CD4-positive, alpha-beta T cell (primary cell): ENCODE results near the gene JMJD6. TPM values are rescaled to one million over a fixed set of nuclear protein-coding genes. Genes with fewer than 3 reads are reported as not detected.
"Not testable (repeated sequence)": the region's sequence is repeated elsewhere in the genome, so short reads cannot be mapped to it uniquely, and the experiment has no call there.

Experiments
- ATAC-seq: fragments of 200-7000 bp; cut with Tn5 transposase; one replicate; pipeline ENCODE4 v1.10.0; 2022; ENCODE audit warnings: mild to moderate bottlenecking; ENCODE audit not compliant: poor library complexity
- CTCF ChIA-PET: fragments of 350-600 bp; sonication (Branson Sonifier 250); formaldehyde crosslinking; loops from one replicate; lab custom pipeline; 2021; ENCODE audit warnings: antibody characterized with exemption, inconsistent platforms; lab: Charles Lee
- POLR2A ChIA-PET: fragments of 350-600 bp; sonication (Branson Sonifier 250); formaldehyde crosslinking; loops from one replicate; lab custom pipeline; 2021; ENCODE audit warnings: antibody characterized with exemption, inconsistent platforms; lab: Charles Lee
- DNase-seq, 14 experiments: peaks; one replicate each; pipeline ENCODE4 v3.0.0-alpha.2; 2013 to 2020; ENCODE audit warnings: mixed read lengths in 2 of 14
- H3K27ac ChIP-seq, 2 donors: one replicate each; pipeline versions ENCODE4 v1.5.1 to v1.7.0; 2013; ENCODE audit warnings: low read length in 2 of 2, low read depth in 1 of 2, mild to moderate bottlenecking in 1 of 2
- H3K27me3 ChIP-seq, 2 experiments: 1 replicate in 1 of 2; 2 replicates in 1 of 2; pipeline versions ENCODE4 v1.6.1 to v1.7.0; 2013; ENCODE audit warnings: low read length in 2 of 2, control low read depth in 1 of 2, mild to moderate bottlenecking in 1 of 2, moderate library complexity in 1 of 2; ENCODE audit not compliant: insufficient read depth in 2 of 2, control insufficient read depth in 1 of 2
- H3K36me3 ChIP-seq: one replicate; pipeline ENCODE4 v1.6.1; 2013; ENCODE audit warnings: low read length, control low read depth; ENCODE audit not compliant: insufficient read depth
- H3K4me1 ChIP-seq: one replicate; pipeline ENCODE4 v1.6.1; 2013; ENCODE audit warnings: low read length, control low read depth; ENCODE audit not compliant: insufficient read depth
- H3K4me3 ChIP-seq: one replicate; pipeline ENCODE4 v1.5.1; 2013; ENCODE audit warnings: mild to moderate bottlenecking, low read length, moderate library complexity
- H3K9me3 ChIP-seq, 2 experiments: 1 replicate in 1 of 2; 2 replicates in 1 of 2; pipeline versions ENCODE4 v1.6.1 to v1.7.0; 2013; ENCODE audit warnings: low read length in 2 of 2, mild to moderate bottlenecking in 2 of 2, control low read depth in 1 of 2, moderate library complexity in 1 of 2; ENCODE audit not compliant: control insufficient read depth in 1 of 2, insufficient read depth in 1 of 2
- H3K27ac Mint-ChIP-seq: one replicate; pipeline ENCODE4 v1.8.0; 2020; ENCODE audit warnings: mixed read lengths
- H3K27me3 Mint-ChIP-seq: one replicate; pipeline ENCODE4 v1.8.0; 2021; ENCODE audit warnings: mixed read lengths
- H3K36me3 Mint-ChIP-seq: one replicate; pipeline ENCODE4 v1.8.0; 2021; ENCODE audit warnings: low read depth, mixed read lengths
- H3K4me1 Mint-ChIP-seq: one replicate; pipeline ENCODE4 v1.8.0; 2021; ENCODE audit warnings: low read depth, mixed read lengths
- H3K4me3 Mint-ChIP-seq: one replicate; pipeline ENCODE4 v1.8.0; 2020; ENCODE audit warnings: mild to moderate bottlenecking, mixed read lengths
- H3K9me3 Mint-ChIP-seq: one replicate; pipeline ENCODE4 v1.8.0; 2020; ENCODE audit warnings: mixed read lengths
- intact Hi-C, 2 experiments: fragments of 100-400 bp; cut with DNase I in 1 of 2; cut with micrococcal nuclease in 1 of 2; formaldehyde crosslinking; loops; one replicate each; pipeline versions ENCODE4 v1.15.1 to v1.9.0; 2023 to 2025; cut with DNase I, micrococcal nuclease
- total RNA-seq, 174 experiments: library from RNA in 2 of 174; stranded (reverse) in 2 of 174; gene quantifications; one replicate each; pipeline ENCODE4 v1.2.3 and lab custom pipeline; 2021 to 2026
- TF ChIP-seq, protein P1 (sequence below): fragments of 200-600 bp; IDR thresholded peaks from one replicate; pipeline ENCODE4 v1.8.0; 2022; ENCODE audit warnings: antibody characterized with exemption, mild to moderate bottlenecking

Gene JMJD6
- total RNA-seq, 2 experiments from 2014 or later = 133 to 134 TPM

DNA sequence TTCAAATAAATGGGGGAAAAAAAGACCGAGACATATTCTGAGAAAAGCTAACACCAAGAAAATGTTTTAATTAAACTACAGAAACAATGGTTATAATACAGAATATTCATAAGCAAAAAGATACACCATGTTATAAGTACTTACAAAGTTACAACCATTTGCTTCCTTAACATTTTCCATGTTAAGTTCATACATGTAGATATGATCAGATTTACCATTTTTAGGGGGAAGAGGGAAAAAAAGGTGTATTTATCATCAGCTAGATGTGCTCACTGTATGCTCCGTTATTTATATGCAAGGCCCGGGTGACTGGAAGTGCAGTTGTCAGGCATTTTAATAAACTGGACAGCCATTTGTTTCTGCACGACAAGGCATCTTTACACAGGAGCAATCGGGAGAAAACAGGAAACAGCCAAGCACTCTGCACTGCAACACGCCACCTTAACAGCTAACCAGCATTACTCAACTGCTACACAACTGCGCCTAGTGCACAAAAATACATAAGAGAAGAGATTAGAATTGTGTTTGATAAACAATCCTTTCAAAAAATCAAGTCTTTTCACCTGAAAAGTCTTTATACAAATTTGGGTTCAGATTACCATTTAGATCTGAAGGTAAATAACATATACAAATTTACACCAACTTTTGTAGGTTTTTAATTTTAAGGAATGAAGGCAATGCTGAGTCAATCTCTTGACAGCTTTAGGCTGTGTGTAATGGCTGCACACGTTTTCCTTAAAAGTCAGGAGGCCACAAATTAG is 7.9 kb upstream of the JMJD6 start:
- intact Hi-C loops = loop anchor here in 1 of 2 experiments (10.0 kb wide), 2 partner anchors 279 to 949 kb away; partner anchors contain the start of genes UBE2O and UNK
- Mint-ChIP-seq H3K4me1 (peaks cover 64% of the 10 kb centered on the region), H3K9me3 (no peaks in the 10 kb centered on the region), H3K27me3 (no peaks in the 10 kb centered on the region), H3K36me3 (peaks cover 81% of the 10 kb centered on the region), H3K27ac (peak overlapping the region; percentile 96), H3K4me3 (peak overlapping the region; percentile 92)
- Histone ChIP-seq H3K27me3 (no peaks in the 10 kb centered on the region), H3K27ac (peak overlapping the region in 1 of 2 donors; percentile 9), H3K9me3 (no peaks in the 10 kb centered on the region), H3K36me3 (peaks cover 63% of the 10 kb centered on the region), H3K4me3 (peak overlapping the region; percentile 96), H3K4me1 (peaks cover 57% of the 10 kb centered on the region)
- ChIA-PET POLR2A (interaction anchor here (0.9 to 7.9 kb wide), 7 partner anchors 8 to 470 kb away, joined by 3 to 165 read pairs (median 4); partner anchors contain the start of genes JMJD6, METTL23, MXRA7 and UBALD2), CTCF (interaction anchor here (0.5 to 2.2 kb wide), 5 partner anchors 8 to 211 kb away, joined by 3 to 8 read pairs (median 4); partner anchors contain the start of genes JMJD6 and METTL23)
- peak in 4 of 14 experiments; percentile 40 to 60 (median 46) for DNase-seq
- no peak for ATAC-seq
- TF ChIP-seq, protein P1, sequence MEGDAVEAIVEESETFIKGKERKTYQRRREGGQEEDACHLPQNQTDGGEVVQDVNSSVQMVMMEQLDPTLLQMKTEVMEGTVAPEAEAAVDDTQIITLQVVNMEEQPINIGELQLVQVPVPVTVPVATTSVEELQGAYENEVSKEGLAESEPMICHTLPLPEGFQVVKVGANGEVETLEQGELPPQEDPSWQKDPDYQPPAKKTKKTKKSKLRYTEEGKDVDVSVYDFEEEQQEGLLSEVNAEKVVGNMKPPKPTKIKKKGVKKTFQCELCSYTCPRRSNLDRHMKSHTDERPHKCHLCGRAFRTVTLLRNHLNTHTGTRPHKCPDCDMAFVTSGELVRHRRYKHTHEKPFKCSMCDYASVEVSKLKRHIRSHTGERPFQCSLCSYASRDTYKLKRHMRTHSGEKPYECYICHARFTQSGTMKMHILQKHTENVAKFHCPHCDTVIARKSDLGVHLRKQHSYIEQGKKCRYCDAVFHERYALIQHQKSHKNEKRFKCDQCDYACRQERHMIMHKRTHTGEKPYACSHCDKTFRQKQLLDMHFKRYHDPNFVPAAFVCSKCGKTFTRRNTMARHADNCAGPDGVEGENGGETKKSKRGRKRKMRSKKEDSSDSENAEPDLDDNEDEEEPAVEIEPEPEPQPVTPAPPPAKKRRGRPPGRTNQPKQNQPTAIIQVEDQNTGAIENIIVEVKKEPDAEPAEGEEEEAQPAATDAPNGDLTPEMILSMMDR = no peak

DNA sequence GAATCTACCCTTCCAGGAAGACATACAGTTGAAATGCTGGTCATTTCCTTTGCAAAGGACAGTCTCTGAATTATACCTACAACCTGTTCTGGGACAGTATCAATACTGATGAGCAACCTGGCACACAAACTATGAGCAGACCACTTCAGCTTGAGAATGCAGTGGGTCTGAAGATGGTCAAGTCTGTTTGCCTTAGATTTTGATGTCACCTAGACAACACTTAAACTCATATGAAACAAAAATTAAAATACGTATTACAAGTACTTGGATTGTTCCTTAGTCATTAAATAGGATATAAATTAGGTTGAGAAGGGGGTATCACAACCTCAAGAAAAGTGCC is 7.2 kb upstream of the JMJD6 start:
- Histone ChIP-seq H3K4me1 (peaks cover 61% of the 10 kb centered on the region), H3K4me3 (no peak overlapping the region), H3K36me3 (peaks cover 68% of the 10 kb centered on the region), H3K27ac (no peak overlapping the region), H3K9me3 (no peaks in the 10 kb centered on the region), H3K27me3 (no peaks in the 10 kb centered on the region)
- Mint-ChIP-seq H3K4me1 (peaks cover 59% of the 10 kb centered on the region), H3K27ac (peak overlapping the region; percentile 96), H3K27me3 (no peaks in the 10 kb centered on the region), H3K36me3 (peaks cover 83% of the 10 kb centered on the region), H3K9me3 (no peaks in the 10 kb centered on the region), H3K4me3 (peak overlapping the region; percentile 92)
- ATAC-seq (no peak), DNase-seq (no peak)
- TF ChIP-seq, protein P1 = no peak
- CTCF ChIA-PET = interaction anchor here (0.6 to 1.0 kb wide), 2 partner anchors 19 to 633 kb away, joined by 3 read pairs; no protein-coding TSS in a partner anchor
- POLR2A ChIA-PET = interaction anchor here (0.9 to 7.9 kb wide), 5 partner anchors 7 to 177 kb away, joined by 4 to 165 read pairs (median 20); partner anchors contain the start of genes JMJD6, METTL23 and MXRA7
- intact Hi-C loops = loop anchor here in 1 of 2 experiments (10.0 kb wide), 2 partner anchors 279 to 949 kb away; partner anchors contain the start of genes UBE2O and UNK

DNA sequence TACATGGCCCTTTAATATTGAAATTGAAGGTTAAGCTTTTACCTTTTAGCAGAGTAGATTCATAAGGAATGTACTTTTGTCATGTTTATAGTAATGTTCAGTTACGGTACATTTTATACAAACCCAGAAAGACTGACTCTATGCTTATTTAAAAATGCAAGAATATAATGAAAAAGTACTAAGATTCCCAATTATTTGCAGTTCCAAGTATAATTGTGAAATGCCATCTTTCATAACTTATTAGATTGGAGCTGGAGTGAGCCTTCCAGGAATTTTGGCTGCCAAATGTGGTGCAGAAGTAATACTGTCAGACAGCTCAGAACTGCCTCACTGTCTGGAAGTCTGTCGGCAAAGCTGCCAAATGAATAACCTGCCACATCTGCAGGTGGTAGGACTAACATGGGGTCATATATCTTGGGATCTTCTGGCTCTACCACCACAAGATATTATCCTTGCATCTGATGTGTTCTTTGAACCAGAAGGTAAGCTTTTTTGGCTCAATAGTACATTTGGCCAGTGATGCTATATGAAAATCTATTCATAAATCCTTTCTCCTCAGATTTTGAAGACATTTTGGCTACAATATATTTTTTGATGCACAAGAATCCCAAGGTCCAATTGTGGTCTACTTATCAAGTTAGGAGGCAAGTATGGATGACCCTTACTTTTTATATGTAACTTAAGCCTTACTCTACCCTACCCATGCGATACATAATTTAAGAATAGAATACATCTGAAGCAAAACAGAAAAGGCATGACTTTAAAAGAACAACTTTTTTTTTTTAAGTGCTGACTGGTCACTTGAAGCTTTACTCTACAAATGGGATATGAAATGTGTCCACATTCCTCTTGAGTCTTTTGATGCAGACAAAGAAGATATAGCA is 6.6 kb upstream of the JMJD6 start:
- no peak overlapping the region for H3K27ac ChIP-seq
- peaks cover 61% of the 10 kb centered on the region for H3K4me1 ChIP-seq
- Mint-ChIP-seq H3K9me3 (no peaks in the 10 kb centered on the region), H3K4me1 (peaks cover 54% of the 10 kb centered on the region), H3K36me3 (peaks cover 79% of the 10 kb centered on the region), H3K27me3 (no peaks in the 10 kb centered on the region), H3K27ac (peak overlapping the region; percentile 96), H3K4me3 (peak overlapping the region; percentile 92)
- TF ChIP-seq, protein P1 = no peak
- peaks cover 69% of the 10 kb centered on the region for H3K36me3 ChIP-seq
- H3K27me3 ChIP-seq = no peaks in the 10 kb centered on the region
- H3K9me3 ChIP-seq = no peaks in the 10 kb centered on the region
- ChIA-PET CTCF (interaction anchor here (0.6 to 1.0 kb wide), 2 partner anchors 18 to 633 kb away, joined by 3 read pairs; no protein-coding TSS in a partner anchor), POLR2A (interaction anchor here (0.6 to 7.9 kb wide), 6 partner anchors 19 to 895 kb away, joined by 3 to 63 read pairs (median 4); partner anchors contain the start of gene MXRA7)
- intact Hi-C loops = loop anchor here in 1 of 2 experiments (10.0 kb wide), 2 partner anchors 278 to 948 kb away; partner anchors contain the start of genes UBE2O and UNK
- H3K4me3 ChIP-seq = no peak overlapping the region
- DNase-seq (no peak), ATAC-seq (no peak)

DNA sequence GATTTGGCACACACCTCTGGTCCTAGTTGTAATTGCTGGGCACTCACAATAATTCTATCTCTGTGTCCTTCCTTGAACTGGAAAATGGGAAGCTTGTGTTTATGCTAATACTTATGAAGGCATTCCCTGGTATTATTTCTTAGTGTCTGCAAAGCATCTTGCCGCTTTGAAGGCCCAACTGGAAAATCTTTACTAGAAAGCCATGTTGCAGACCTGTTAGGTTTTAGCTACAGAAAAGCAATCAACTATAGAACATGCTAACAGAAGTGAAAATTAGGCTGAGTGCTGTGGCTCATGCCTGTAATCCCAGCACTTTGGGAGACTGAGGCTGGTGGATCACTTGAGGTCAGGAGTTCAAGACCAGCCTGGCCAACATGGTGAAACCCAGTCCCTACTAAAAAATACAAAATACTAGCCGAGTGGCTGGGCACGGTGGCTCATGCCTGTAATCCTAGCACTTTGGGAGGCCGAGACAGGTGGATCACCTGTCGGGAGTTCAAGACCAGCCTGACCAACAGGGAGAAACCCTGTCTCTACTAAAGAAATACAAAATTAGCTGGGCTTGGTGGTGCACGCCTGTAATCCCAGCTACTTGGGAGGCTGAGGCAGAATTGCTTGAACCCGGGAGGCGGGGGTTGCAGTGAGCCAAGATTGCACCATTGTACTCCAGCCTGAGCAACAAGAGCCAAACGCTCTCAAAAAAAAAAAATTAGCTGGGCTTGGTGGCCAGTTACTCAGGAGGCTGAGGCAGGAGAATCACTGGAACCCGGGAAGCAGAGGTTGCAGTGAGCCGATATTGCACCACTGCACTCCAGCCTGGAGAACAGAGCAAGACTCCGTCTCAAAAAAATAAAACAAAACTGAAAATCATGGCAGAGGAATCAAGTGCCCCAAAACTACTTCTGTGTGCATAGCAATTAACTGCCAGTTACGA is 5.7 kb upstream of the JMJD6 start:
- Mint-ChIP-seq H3K4me1 (peaks cover 61% of the 10 kb centered on the region), H3K27ac (peak overlapping the region; percentile 96), H3K4me3 (peak overlapping the region; percentile 92), H3K36me3 (peaks cover 80% of the 10 kb centered on the region)
- CTCF ChIA-PET, DNase-seq, ATAC-seq, H3K4me3 ChIP-seq, H3K9me3 ChIP-seq, H3K27me3 Mint-ChIP-seq, H3K9me3 Mint-ChIP-seq, H3K27me3 ChIP-seq: not testable (repeated sequence)
- Histone ChIP-seq H3K36me3 (peaks cover 69% of the 10 kb centered on the region), H3K27ac (peak overlapping the region in 1 of 2 donors; percentile 4), H3K4me1 (peaks cover 70% of the 10 kb centered on the region)
- POLR2A ChIA-PET = interaction anchor here (0.6 to 7.9 kb wide), 8 partner anchors 12 to 593 kb away, joined by 3 to 63 read pairs (median 4); partner anchors contain the start of gene MXRA7
- intact Hi-C loops = loop anchor here in 1 of 2 experiments (10.0 kb wide), 2 partner anchors 277 to 947 kb away; partner anchors contain the start of genes UBE2O and UNK
